Loucy (cell line): ENCODE results near the gene MAN2A2.

ENCODE experiments used
- CTCF ChIP-seq: fragments of 200-600 bp; sonication (generic); conservative IDR thresholded peaks from 2 replicates; pipeline ENCODE4 v1.5.1; 2014; ENCODE audit warnings: mild to moderate bottlenecking, antibody characterized with exemption, low read length
- EZH2phosphoT487 ChIP-seq: fragments of 200-600 bp; IDR thresholded peaks from 2 replicates; pipeline ENCODE4 v1.6.1; 2018; ENCODE audit warnings: antibody characterized with exemption, mild to moderate bottlenecking, moderate library complexity, borderline replicate concordance

- TF ChIP-seq CTCF (no peak), EZH2phosphoT487 (no peak)
Measured at GRCh38 chr15:90960298-90961091, 57.4 kb downstream of the MAN2A2 start.
